HG02678 (cell line): ENCODE results near the gene PTTG1.

Experiments
- ATAC-seq: cut with Tn5 transposase; IDR thresholded peaks from one replicate; pipeline ENCODE4 v1.9.1; 2021; ENCODE audit warnings: mild to moderate bottlenecking, moderate library complexity; ENCODE audit not compliant: unreplicated experiment

The PTTG1 gene

GRCh38 chr5:160470437-160471361 is 49.0 kb downstream of the PTTG1 start:
- no peak for ATAC-seq

GRCh38 chr5:160471761-160472160 is 50.1 kb downstream of the PTTG1 start:
- ATAC-seq, result no peak

GRCh38 chr5:160472482-160472881 is 50.8 kb downstream of the PTTG1 start:
- no peak for ATAC-seq

GRCh38 chr5:160473681-160474080 is 52.0 kb downstream of the PTTG1 start:
- no peak for ATAC-seq

GRCh38 chr5:160474084-160474483 is 52.4 kb downstream of the PTTG1 start:
- ATAC-seq, result no peak

GRCh38 chr5:160475864-160476438 is 54.3 kb downstream of the PTTG1 start:
- no peak for ATAC-seq

- ATAC-seq, result no peak
These were observed 55.8 kb downstream of the PTTG1 start for GRCh38 chr5:160477266-160477970.

- ATAC-seq, result no peak
These were observed 56.5 kb downstream of the PTTG1 start for GRCh38 chr5:160478163-160478562.
